Testis (tissue), 3 donors: ENCODE data around the gene TUBB2B. TPM values are rescaled to one million over a fixed set of nuclear protein-coding genes. Genes with fewer than 3 reads are reported as not detected.

Experiments used
- DNase-seq: peaks from one replicate; pipeline ENCODE4 v3.0.0-alpha.2; 2019
- H3K27ac ChIP-seq, 2 donors: fragments of 200-600 bp; sonication (generic); one replicate each; pipeline ENCODE4 v1.5.1; 2019
- H3K27me3 ChIP-seq: fragments of 200-600 bp; sonication (generic); one replicate; pipeline ENCODE4 v1.5.1; 2019
- H3K36me3 ChIP-seq: fragments of 200-600 bp; sonication (generic); one replicate; pipeline ENCODE4 v1.5.1; 2017; ENCODE audit warnings: low read depth; ENCODE audit errors: missing control alignments
- H3K4me1 ChIP-seq: fragments of 200-600 bp; sonication (generic); one replicate; pipeline ENCODE4 v1.5.1; 2019
- H3K4me3 ChIP-seq, 2 donors: fragments of 200-600 bp; sonication (generic); one replicate each; pipeline ENCODE4 v1.5.1; 2017 to 2019
- H3K9me3 ChIP-seq: fragments of 200-600 bp; sonication (generic); one replicate; pipeline ENCODE4 v1.5.1; 2017
- CTCF ChIP-seq, 3 experiments: fragments of 450-650 bp in 2 of 3; fragments of 200-600 bp in 1 of 3; sonication (generic) in 1 of 3; IDR thresholded peaks; one replicate each; pipeline ENCODE4 v1.5.1; 2016 to 2019; ENCODE audit warnings: antibody characterized with exemption in 3 of 3, mild to moderate bottlenecking in 2 of 3, moderate library complexity in 1 of 3
- POLR2A ChIP-seq: fragments of 450-650 bp; IDR thresholded peaks from one replicate; pipeline ENCODE4 v1.6.1; 2017; ENCODE audit warnings: antibody characterized with exemption, mild to moderate bottlenecking, moderate library complexity
- WGBS, 2 donors: methylation state at CpG; one replicate each; pipeline ENCODE4 v1.1.5; 2018; 5-methylcytosine and 5-hydroxymethylcytosine counted together
- intact Hi-C: fragments of 100-400 bp; cut with DNase I; formaldehyde crosslinking; loops from one replicate; pipeline ENCODE4 v1.15.1; 2023; ENCODE audit warnings: low total_unique reads
- polyA plus RNA-seq: library from polyadenylated mRNA; stranded (reverse); fragments of 350-450 nt; fragmentation: Illumina TruSeq; extraction: RNeasy Lipid Tissue Mini Kit (QIAGEN cat#74804); gene quantifications from one replicate; pipeline ENCODE4 v1.2.3, GENCODE V29; 2014; ENCODE audit warnings: low read depth, low replicate concordance; ENCODE audit not compliant: insufficient read depth
- total RNA-seq, 2 donors: library from RNA; depleted of rRNA; stranded (reverse); fragments of >200 nt; gene quantifications; one replicate each; pipeline ENCODE4 v1.2.3, GENCODE V29; 2016

TUBB2B gene
- total and polyA plus RNA-seq, 3 donors from 2014 or later, result 1.6 to 3.6 (median 2.2) TPM

GRCh38 chr6:3240595-3240994 lies 13.1 kb upstream of the TUBB2B start:
- TF ChIP-seq CTCF (IDR thresholded peaks at IDR 0.05), result no peak
- TF ChIP-seq POLR2A, result no peak
- no peaks in the 10 kb centered on the region for H3K27me3 ChIP-seq

GRCh38 chr6:3239110-3239830 lies 11.8 kb upstream of the TUBB2B start:
- DNase-seq, result no peak
- no peaks in the 10 kb centered on the region for H3K36me3 ChIP-seq
- H3K4me1 ChIP-seq, result no peaks in the 10 kb centered on the region
- 79 to 84% methylated on average over 12 to 13 of the region's 13 CpGs for WGBS, 2 donors
- no peak overlapping the region for H3K4me3 ChIP-seq
- intact Hi-C loops, result no loop called here
- TF ChIP-seq POLR2A (no peak), CTCF (IDR thresholded peaks at IDR 0.05) (no peak)
- H3K27me3 ChIP-seq, result no peaks in the 10 kb centered on the region
- no peak overlapping the region for H3K27ac ChIP-seq
- no peaks in the 10 kb centered on the region for H3K9me3 ChIP-seq

More at GRCh38 chr6:3240595-3240994, 13.1 kb upstream of the TUBB2B start:
- Histone ChIP-seq H3K27ac (no peak overlapping the region), H3K4me3 (no peak overlapping the region), H3K36me3 (no peaks in the 10 kb centered on the region), H3K4me1 (no peaks in the 10 kb centered on the region), H3K9me3 (no peaks in the 10 kb centered on the region)
- 80 to 88% methylated on average over 7 of the region's 7 CpGs for WGBS, 2 donors
- no peak for DNase-seq
- intact Hi-C loops, result no loop called here

- Histone ChIP-seq H3K27ac (no peak overlapping the region), H3K9me3 (no peaks in the 10 kb centered on the region), H3K36me3 (no peaks in the 10 kb centered on the region), H3K27me3 (no peaks in the 10 kb centered on the region), H3K4me1 (no peaks in the 10 kb centered on the region), H3K4me3 (no peak overlapping the region)
- no peak for TF ChIP-seq POLR2A
- TF ChIP-seq CTCF (IDR thresholded peaks at IDR 0.05), result no peak
- DNase-seq, result no peak
- 71 to 75% methylated on average over 24 of the region's 24 CpGs for WGBS, 2 donors
- intact Hi-C loops, result no loop called here
These were observed 10.6 kb upstream of the TUBB2B start for GRCh38 chr6:3237761-3238662.

GRCh38 chr6:3236005-3236404 lies 8.6 kb upstream of the TUBB2B start:
- no peak overlapping the region for H3K4me3 ChIP-seq
- DNase-seq, result no peak
- WGBS, 2 donors, result 89 to 94% methylated on average over 3 of the region's 3 CpGs
- intact Hi-C loops, result no loop called here
- no peaks in the 10 kb centered on the region for H3K36me3 ChIP-seq
- no peak overlapping the region for H3K27ac ChIP-seq
- H3K9me3 ChIP-seq, result no peaks in the 10 kb centered on the region
- TF ChIP-seq POLR2A, result no peak
- TF ChIP-seq CTCF (IDR thresholded peaks at IDR 0.05), result no peak
- H3K27me3 ChIP-seq, result no peaks in the 10 kb centered on the region
- H3K4me1 ChIP-seq, result peaks cover 4% of the 10 kb centered on the region
